ENCODE data around the gene OR2B2. TPM values are rescaled to one million over a fixed set of nuclear protein-coding genes. Genes with fewer than 3 reads are reported as not detected.

OR2B2 gene
- total RNA-seq, 2 donors from 2014 or later = not detected

Other genes starting within 250 kb of the OR2B2 start
- gene OR2B6, start 44.8 kb upstream of the OR2B2 start, total RNA-seq = under 1 TPM; 0.35 to 0.43 TPM
- 1 to 10 TPM; 5.1 to 6.1 TPM for gene ZNF165, start 168.2 kb upstream of the OR2B2 start, total RNA-seq
- 1 to 10 TPM; 5.1 to 7.9 TPM for gene ZSCAN16, start 212.2 kb upstream of the OR2B2 start, total RNA-seq
- 10 to 100 TPM; 29.8 to 32.0 TPM for gene ZKSCAN8, start 229.5 kb upstream of the OR2B2 start, total RNA-seq